ENCODE measurements around the gene ABCC1. TPM values are rescaled to one million over a fixed set of nuclear protein-coding genes. Genes with fewer than 3 reads are reported as not detected.

Gene ABCC1
- total RNA-seq, 1 experiment from 2014 or later: 56.4 TPM

GRCh38 chr16:16172991-16173390, 223.6 kb downstream of the ABCC1 start:
- Histone ChIP-seq H3K79me1 (ENCODE audit: insufficient read depth, low read depth, low read length, poor library complexity, severe bottlenecking) (no peaks in the 10 kb centered on the region), H3K9ac (ENCODE audit: extremely low read depth, insufficient read length, low read length) (no peak overlapping the region), H3K27ac (ENCODE audit: insufficient read length, low read depth, low read length) (no peak overlapping the region), H3K23ac (ENCODE audit: insufficient read length, low read depth, low read length) (no peak overlapping the region), H3K79me2 (ENCODE audit: insufficient read depth, low read length) (no peaks in the 10 kb centered on the region), H3K14ac (ENCODE audit: insufficient read depth, low read length) (no peak overlapping the region), H3K18ac (ENCODE audit: insufficient read length, low read depth, low read length) (no peak overlapping the region), H3K4me1 (ENCODE audit: insufficient read depth, low read length) (no peaks in the 10 kb centered on the region), H3K27me3 (ENCODE audit: insufficient read depth, low read length) (no peaks in the 10 kb centered on the region), H2AFZ (ENCODE audit: low read length) (no peak overlapping the region), H4K8ac (replicated peaks; ENCODE audit: insufficient read length, low read depth, low read length) (no peak overlapping the region), H2BK20ac (ENCODE audit: low read depth, low read length, poor library complexity, severe bottlenecking) (no peak overlapping the region), H4K20me1 (ENCODE audit: control insufficient read depth, insufficient read depth, insufficient read length) (no peaks in the 10 kb centered on the region), H4K91ac (ENCODE audit: insufficient read length, low read depth, low read length) (no peak overlapping the region), H2BK120ac (ENCODE audit: low read depth, low read length, poor library complexity, severe bottlenecking) (no peak overlapping the region), H3K9me3 (ENCODE audit: control insufficient read depth, low read depth, low read length) (no peaks in the 10 kb centered on the region), H4K5ac (ENCODE audit: insufficient read length, low read depth, low read length) (no peak overlapping the region), H2BK5ac (ENCODE audit: insufficient read length, low read length) (no peak overlapping the region), H2BK15ac (ENCODE audit: low read depth, low read length) (no peak overlapping the region), H3T11ph (ENCODE audit: low read length) (no peak overlapping the region), H3K56ac (ENCODE audit: insufficient read length, low read depth, low read length) (no peak overlapping the region), H3K4ac (ENCODE audit: low read depth, low read length) (no peak overlapping the region), H2AK5ac (ENCODE audit: insufficient read length, low read length) (no peak overlapping the region), H3K23me2 (ENCODE audit: insufficient read length, low read depth, low read length, poor library complexity, severe bottlenecking) (no peaks in the 10 kb centered on the region), H3K4me2 (ENCODE audit: insufficient read depth, insufficient read length, low read length) (no peak overlapping the region), H2BK12ac (ENCODE audit: insufficient read length, low read depth, low read length) (no peak overlapping the region)
- no peaks in the 10 kb centered on the region; a peak in 1 of 7 replicates for H3K36me3 Mint-ChIP-seq (ENCODE audit: insufficient read depth in 1 of 3, low read depth in 3 of 3)
- H3K27ac Mint-ChIP-seq: no peak overlapping the region
- H3K4me1 Mint-ChIP-seq: no peaks in the 10 kb centered on the region
- peaks cover 3% of the 10 kb centered on the region; the same call in 1 of the 2 replicates for H3K27me3 Mint-ChIP-seq (ENCODE audit: low read depth)
- no CpG with 5 or more reads among the region's 4 CpGs for WGBS (ENCODE audit: extremely low coverage, insufficient read length, low lambda C conversion rate)
- H3K9me3 Mint-ChIP-seq: peaks cover 2 to 3% of the 10 kb centered on the region in 2 experiments; a peak in 3 of 5 replicates
- TF ChIP-seq CTCF (conservative IDR thresholded peaks at IDR 0.05): no peak
- DNase-seq: no peak
- H3K4me3 Mint-ChIP-seq: no peak overlapping the region
